ENCODE data around the gene PTCSC3. TPM values are rescaled to one million over a fixed set of nuclear protein-coding genes. Genes with fewer than 3 reads are reported as not detected.

PTCSC3 gene
- total RNA-seq, 1 donor from 2014 or later, result not detected

Other genes with a start within 250 kb of the PTCSC3 start
- gene MBIP, start 143.9 kb upstream of the PTCSC3 start, total RNA-seq, result 24.8 TPM